HG02840 (cell line): Measurements from ENCODE around the gene DNHD1.
"Not testable (repeated sequence)": the region's sequence is repeated elsewhere in the genome, so short reads cannot be mapped to it uniquely, and the experiment has no call there.

Source experiments
- ATAC-seq: cut with Tn5 transposase; IDR thresholded peaks from one replicate; pipeline ENCODE4 v1.9.1; 2021; ENCODE audit warnings: mild to moderate bottlenecking, moderate library complexity, moderate number of reproducible peaks; ENCODE audit not compliant: unreplicated experiment, low FRiP score

The DNHD1 gene

GRCh38 chr11:6476571-6476970, 20.5 kb upstream of the DNHD1 start:
- ATAC-seq: no peak

GRCh38 chr11:6480299-6480914, 16.7 kb upstream of the DNHD1 start:
- ATAC-seq: no peak

- peak; percentile 99 for ATAC-seq
Observed at GRCh38 chr11:6481012-6481923, 15.8 kb upstream of the DNHD1 start, which contains the start of the genes ARFIP2 and TIMM10B. Gene ARFIP2, minus strand, starts transcription at chr11:6481331. Its CDS starts 910 bp downstream, at chr11:6480421. Gene TIMM10B, plus strand, starts transcription at chr11:6481501. Its CDS starts 16 bp downstream, at chr11:6481517.

- no peak for ATAC-seq
Observed at GRCh38 chr11:6481924-6482275, 15.2 kb upstream of the DNHD1 start.

- no peak for ATAC-seq
Observed at GRCh38 chr11:6482441-6482840, 14.6 kb upstream of the DNHD1 start.

GRCh38 chr11:6483015-6483414, 14.1 kb upstream of the DNHD1 start:
- no peak for ATAC-seq

- ATAC-seq: no peak
Observed at GRCh38 chr11:6485661-6486060, 11.4 kb upstream of the DNHD1 start.

- ATAC-seq: no peak
Observed at GRCh38 chr11:6486256-6486655, 10.8 kb upstream of the DNHD1 start.

- ATAC-seq: no peak
Observed at GRCh38 chr11:6486938-6487337, 10.1 kb upstream of the DNHD1 start.

- ATAC-seq: no peak
Observed at GRCh38 chr11:6488342-6488741, 8.7 kb upstream of the DNHD1 start.

GRCh38 chr11:6488821-6489220, 8.3 kb upstream of the DNHD1 start:
- ATAC-seq: no peak

- ATAC-seq: no peak
Observed at GRCh38 chr11:6489306-6489705, 7.8 kb upstream of the DNHD1 start.

GRCh38 chr11:6498121-6498520, 1.0 kb downstream of the DNHD1 start:
- no peak for ATAC-seq

GRCh38 chr11:6498544-6498943, 1.5 kb downstream of the DNHD1 start:
- ATAC-seq: no peak

- no peak for ATAC-seq
Observed at GRCh38 chr11:6502382-6502781, 5.3 kb downstream of the DNHD1 start.

- no peak for ATAC-seq
Observed at GRCh38 chr11:6504166-6504565, 7.1 kb downstream of the DNHD1 start.

GRCh38 chr11:6505577-6506240, 8.6 kb downstream of the DNHD1 start:
- ATAC-seq: no peak

GRCh38 chr11:6516865-6517264, 19.8 kb downstream of the DNHD1 start:
- no peak for ATAC-seq

GRCh38 chr11:6520265-6520664, 23.2 kb downstream of the DNHD1 start:
- ATAC-seq: no peak

GRCh38 chr11:6521946-6522345, 24.9 kb downstream of the DNHD1 start:
- not testable (repeated sequence) for ATAC-seq

- no peak for ATAC-seq
Observed at GRCh38 chr11:6523253-6523652, 26.2 kb downstream of the DNHD1 start.
